Type B pancreatic cell (in vitro differentiated cells): ENCODE data around the gene SPACA6. TPM values are rescaled to one million over a fixed set of nuclear protein-coding genes. Genes with fewer than 3 reads are reported as not detected.
A peak's percentile ranks its signal among the peaks of the same experiment; 100 is the strongest.

Experiments used
- DNase-seq: peaks from one replicate; pipeline ENCODE4 v3.0.0; 2021; ENCODE audit warnings: mixed read lengths; ENCODE audit not compliant: unreplicated experiment; ENCODE audit errors: extremely low spot score
- H3K27ac Mint-ChIP-seq: 2 replicates; pipeline ENCODE4 v1.8.0; 2021; ENCODE audit warnings: mild to moderate bottlenecking, mixed read lengths
- H3K27me3 Mint-ChIP-seq: 2 replicates; pipeline ENCODE4 v1.8.0; 2021; ENCODE audit warnings: mixed read lengths
- H3K36me3 Mint-ChIP-seq: 2 replicates; pipeline ENCODE4 v1.8.0; 2021; ENCODE audit warnings: mixed read lengths
- H3K4me1 Mint-ChIP-seq: one replicate; pipeline ENCODE4 v1.8.0; 2021; ENCODE audit warnings: mixed read lengths; ENCODE audit not compliant: unreplicated experiment
- H3K4me3 Mint-ChIP-seq: 2 replicates; pipeline ENCODE4 v1.8.0; 2021; ENCODE audit warnings: mild to moderate bottlenecking, mixed read lengths
- H3K9me3 Mint-ChIP-seq: 2 replicates; pipeline ENCODE4 v1.8.0; 2021; ENCODE audit warnings: mixed read lengths
- total RNA-seq: library from RNA; stranded (reverse); gene quantifications from 2 replicates; pipeline ENCODE4 v1.2.1, GENCODE V29; 2021; ENCODE audit warnings: low replicate concordance
- TF ChIP-seq, protein P1 (sequence below): fragments of 200-600 bp; sonication (generic); conservative IDR thresholded peaks from 2 replicates; pipeline ENCODE4 v1.5.0; 2021; ENCODE audit warnings: antibody characterized with exemption, mild to moderate bottlenecking

SPACA6 gene
- total RNA-seq, 1 donor from 2014 or later: 28.7 TPM

DNA sequence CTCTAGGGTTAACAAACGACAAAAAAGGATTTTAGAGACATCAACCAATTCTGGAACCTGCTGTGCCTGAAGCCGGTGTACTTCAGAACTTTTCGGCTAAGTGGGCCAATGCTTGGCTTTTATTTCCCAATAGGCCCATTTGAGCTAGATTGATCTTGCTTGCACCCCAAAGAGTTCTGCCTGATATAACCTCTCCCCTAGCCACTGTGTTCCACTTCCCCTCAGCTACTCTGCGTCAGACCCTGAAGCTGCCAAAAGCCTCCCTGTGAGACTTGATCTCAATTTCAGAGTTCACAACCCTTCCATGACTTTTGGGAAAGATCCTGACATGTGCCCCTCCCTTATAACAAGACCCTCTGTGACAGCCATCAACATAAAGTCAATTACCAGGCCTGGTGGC is 40.9 kb upstream of the SPACA6 start:
- Mint-ChIP-seq H3K4me3 (no peak overlapping the region), H3K36me3 (no peaks in the 10 kb centered on the region), H3K9me3 (no peaks in the 10 kb centered on the region), H3K4me1 (peaks cover 6% of the 10 kb centered on the region), H3K27me3 (peaks cover 11% of the 10 kb centered on the region), H3K27ac (no peak overlapping the region)
- no peak for DNase-seq
- TF ChIP-seq, protein P1, sequence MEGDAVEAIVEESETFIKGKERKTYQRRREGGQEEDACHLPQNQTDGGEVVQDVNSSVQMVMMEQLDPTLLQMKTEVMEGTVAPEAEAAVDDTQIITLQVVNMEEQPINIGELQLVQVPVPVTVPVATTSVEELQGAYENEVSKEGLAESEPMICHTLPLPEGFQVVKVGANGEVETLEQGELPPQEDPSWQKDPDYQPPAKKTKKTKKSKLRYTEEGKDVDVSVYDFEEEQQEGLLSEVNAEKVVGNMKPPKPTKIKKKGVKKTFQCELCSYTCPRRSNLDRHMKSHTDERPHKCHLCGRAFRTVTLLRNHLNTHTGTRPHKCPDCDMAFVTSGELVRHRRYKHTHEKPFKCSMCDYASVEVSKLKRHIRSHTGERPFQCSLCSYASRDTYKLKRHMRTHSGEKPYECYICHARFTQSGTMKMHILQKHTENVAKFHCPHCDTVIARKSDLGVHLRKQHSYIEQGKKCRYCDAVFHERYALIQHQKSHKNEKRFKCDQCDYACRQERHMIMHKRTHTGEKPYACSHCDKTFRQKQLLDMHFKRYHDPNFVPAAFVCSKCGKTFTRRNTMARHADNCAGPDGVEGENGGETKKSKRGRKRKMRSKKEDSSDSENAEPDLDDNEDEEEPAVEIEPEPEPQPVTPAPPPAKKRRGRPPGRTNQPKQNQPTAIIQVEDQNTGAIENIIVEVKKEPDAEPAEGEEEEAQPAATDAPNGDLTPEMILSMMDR: no peak

DNA sequence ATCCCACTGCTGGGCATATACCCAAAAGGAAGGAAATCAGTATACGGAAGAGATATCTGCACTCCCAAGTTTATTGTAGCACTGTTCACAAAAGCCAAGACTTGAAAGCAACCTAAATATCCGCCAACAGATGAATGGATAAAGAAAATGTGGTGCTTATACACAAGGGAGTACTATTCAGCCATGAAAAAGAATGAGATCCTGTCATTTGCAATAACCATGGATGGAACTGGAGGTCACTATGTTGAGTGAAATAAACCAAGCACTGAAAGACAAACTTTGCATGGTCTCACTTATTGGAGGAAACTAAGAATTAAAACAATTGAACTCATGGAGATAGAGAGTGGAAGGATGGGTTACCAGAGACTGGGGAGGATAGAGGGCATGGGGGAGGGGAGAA is 40.0 kb upstream of the SPACA6 start:
- Mint-ChIP-seq H3K27ac (no peak overlapping the region), H3K9me3 (no peaks in the 10 kb centered on the region), H3K4me1 (peaks cover 6% of the 10 kb centered on the region), H3K36me3 (no peaks in the 10 kb centered on the region), H3K4me3 (no peak overlapping the region), H3K27me3 (peaks cover 15% of the 10 kb centered on the region)
- DNase-seq: no peak
- TF ChIP-seq, protein P1: no peak

DNA sequence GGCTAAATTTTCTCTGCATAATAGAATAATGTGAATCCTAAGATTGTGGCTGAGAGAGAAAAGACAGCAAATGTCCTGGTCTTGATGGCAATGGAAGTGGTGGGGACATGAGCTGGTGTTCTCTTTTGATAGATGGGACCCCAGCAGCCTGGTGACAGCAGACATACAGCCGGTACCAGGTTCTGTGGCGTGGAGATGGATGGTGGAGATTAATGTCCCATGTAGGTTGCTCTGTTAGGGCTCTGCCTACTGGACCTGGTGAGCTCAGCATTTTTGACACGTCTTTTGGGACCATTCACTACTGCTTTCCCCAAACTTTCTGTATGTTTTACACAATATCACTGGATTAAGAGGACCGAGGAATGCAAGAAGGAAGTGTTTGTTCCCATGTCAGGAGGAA is 38.3 kb upstream of the SPACA6 start:
- DNase-seq: no peak
- TF ChIP-seq, protein P1: no peak
- Mint-ChIP-seq H3K27ac (no peak overlapping the region), H3K4me1 (peaks cover 6% of the 10 kb centered on the region), H3K27me3 (peaks cover 23% of the 10 kb centered on the region), H3K4me3 (no peak overlapping the region), H3K36me3 (no peaks in the 10 kb centered on the region), H3K9me3 (no peaks in the 10 kb centered on the region)

DNA sequence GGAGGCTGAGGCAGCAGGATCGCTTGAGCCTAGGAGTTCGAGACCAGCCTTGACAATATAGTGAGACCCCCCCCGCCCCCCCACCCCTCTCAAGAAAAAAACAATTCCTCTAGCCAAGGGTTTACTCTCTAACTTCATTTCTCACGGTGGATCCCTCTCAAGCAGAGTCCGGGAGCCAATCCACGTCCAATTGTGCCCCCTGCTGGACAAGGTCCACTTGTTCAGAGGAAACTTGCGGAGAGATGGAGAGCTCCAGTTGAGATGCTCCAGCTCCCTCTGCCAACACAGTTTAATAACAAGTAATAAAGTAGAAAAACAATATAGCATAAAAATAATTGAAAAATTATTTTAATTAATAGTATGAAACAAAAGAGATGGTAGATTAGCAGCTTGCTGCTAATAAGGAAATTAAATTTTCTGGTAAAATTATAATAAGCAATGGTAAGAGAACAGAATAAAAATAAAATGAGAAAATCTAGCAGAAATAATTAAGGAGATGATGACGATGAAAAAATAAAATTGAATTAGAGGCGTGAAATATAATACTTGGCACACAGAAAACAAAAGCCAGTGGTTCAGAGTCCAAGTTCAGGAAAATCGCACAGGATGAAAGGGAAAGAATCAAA is 32.0 kb upstream of the SPACA6 start:
- H3K36me3 Mint-ChIP-seq: no peaks in the 10 kb centered on the region
- no peak overlapping the region for H3K4me3 Mint-ChIP-seq
- TF ChIP-seq, protein P1: peak; percentile 81
- DNase-seq: peak; percentile 82
- peaks cover 63% of the 10 kb centered on the region for H3K27me3 Mint-ChIP-seq
- no peak overlapping the region for H3K27ac Mint-ChIP-seq
- H3K4me1 Mint-ChIP-seq: peaks cover 6% of the 10 kb centered on the region
- no peaks in the 10 kb centered on the region for H3K9me3 Mint-ChIP-seq

DNA sequence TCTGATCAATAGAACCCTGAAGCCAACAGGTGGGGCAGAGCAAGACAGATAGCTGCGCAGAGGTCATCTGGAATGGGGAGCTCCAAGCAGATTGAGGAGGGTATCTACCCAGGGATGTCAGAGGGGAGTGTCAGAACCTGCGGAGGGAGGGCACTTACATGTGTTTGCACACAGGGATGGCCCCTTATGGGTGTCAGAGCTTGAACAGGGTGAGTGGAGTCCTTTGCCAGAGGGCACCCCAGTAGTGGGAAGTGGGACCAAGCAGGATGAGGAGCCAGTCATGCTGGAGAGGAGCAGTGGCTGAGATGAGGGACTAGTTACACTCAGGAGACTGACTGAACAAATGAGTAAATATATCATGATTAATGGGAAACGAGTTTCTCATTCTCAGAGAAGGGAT is 29.5 kb upstream of the SPACA6 start:
- no peaks in the 10 kb centered on the region for H3K4me1 Mint-ChIP-seq
- no peak overlapping the region for H3K27ac Mint-ChIP-seq
- DNase-seq: no peak
- H3K9me3 Mint-ChIP-seq: no peaks in the 10 kb centered on the region
- TF ChIP-seq, protein P1: no peak
- H3K27me3 Mint-ChIP-seq: peaks cover 62% of the 10 kb centered on the region
- H3K36me3 Mint-ChIP-seq: no peaks in the 10 kb centered on the region
- no peak overlapping the region for H3K4me3 Mint-ChIP-seq

GRCh38 chr19:51664131-51664530 is 29.0 kb upstream of the SPACA6 start:
- no peaks in the 10 kb centered on the region for H3K4me1 Mint-ChIP-seq
- H3K27ac Mint-ChIP-seq: no peak overlapping the region
- TF ChIP-seq, protein P1: no peak
- H3K9me3 Mint-ChIP-seq: no peaks in the 10 kb centered on the region
- no peak for DNase-seq
- H3K27me3 Mint-ChIP-seq: peaks cover 62% of the 10 kb centered on the region
- H3K4me3 Mint-ChIP-seq: no peak overlapping the region
- H3K36me3 Mint-ChIP-seq: no peaks in the 10 kb centered on the region
